B cell (primary cell): ENCODE results near the gene AKAP8. TPM values are rescaled to one million over a fixed set of nuclear protein-coding genes. Genes with fewer than 3 reads are reported as not detected.

Experiments
- ATAC-seq: fragments of 200-7000 bp; cut with Tn5 transposase; one replicate; pipeline ENCODE4 v1.10.0; 2021; ENCODE audit warnings: low read depth, mild to moderate bottlenecking, moderate number of reproducible peaks, moderate library complexity
- CTCF ChIA-PET: fragments of 350-600 bp; sonication (Branson Sonifier 250); formaldehyde crosslinking; loops from one replicate; lab custom pipeline; 2021; ENCODE audit warnings: antibody characterized with exemption, inconsistent platforms; lab: Charles Lee
- POLR2A ChIA-PET: fragments of 350-600 bp; sonication (Branson Sonifier 250); formaldehyde crosslinking; loops from one replicate; lab custom pipeline; 2021; ENCODE audit warnings: antibody characterized with exemption; lab: Charles Lee
- DNase-seq: peaks from one replicate; pipeline ENCODE4 v3.0.0; 2013
- H2AFZ ChIP-seq: 2 replicates; pipeline ENCODE4 v1.6.1; 2012; ENCODE audit warnings: mild to moderate bottlenecking, low read depth, low read length; ENCODE audit not compliant: insufficient read depth, poor library complexity, severe bottlenecking
- H3K27ac ChIP-seq, 2 donors: 1 replicate in 1 of 2; 2 replicates in 1 of 2; pipeline ENCODE4 v1.5.1; 2012 to 2013; ENCODE audit warnings: low read length in 2 of 2, mild to moderate bottlenecking in 2 of 2, moderate library complexity in 1 of 2
- H3K27me3 ChIP-seq, 4 experiments: fragments of 200-600 bp in 1 of 4; sonication (generic) in 1 of 4; replicated peaks in 1 of 4; 1 replicate in 2 of 4; 2 replicates in 2 of 4; pipeline versions ENCODE4 v1.6.1 to v1.7.0; 2013 to 2016; ENCODE audit warnings: low read length in 3 of 4, mild to moderate bottlenecking in 2 of 4, mixed read lengths in 1 of 4, moderate library complexity in 1 of 4; ENCODE audit not compliant: insufficient read depth in 4 of 4, control insufficient read depth in 3 of 4; ENCODE audit errors: control extremely low read depth in 1 of 4
- H3K36me3 ChIP-seq, 2 experiments: replicated peaks in 1 of 2; 1 replicate in 1 of 2; 2 replicates in 1 of 2; pipeline versions ENCODE4 v1.6.1 to v1.7.1; 2013; ENCODE audit warnings: low read length in 1 of 2; ENCODE audit not compliant: insufficient read depth in 2 of 2, control insufficient read depth in 1 of 2; ENCODE audit errors: control extremely low read depth in 1 of 2, extremely low read depth in 1 of 2
- H3K4me1 ChIP-seq, 2 donors: fragments of 200-600 bp in 1 of 2; sonication (generic) in 1 of 2; 1 replicate in 1 of 2; 2 replicates in 1 of 2; pipeline versions ENCODE4 v1.5.1 to v1.6.1; 2013 to 2017; ENCODE audit warnings: low read length in 2 of 2; ENCODE audit not compliant: control insufficient read depth in 2 of 2, insufficient read depth in 2 of 2
- H3K4me2 ChIP-seq: replicated peaks from 2 replicates; pipeline ENCODE3; 2012; ENCODE audit warnings: mild to moderate bottlenecking, low read depth, low read length; ENCODE audit not compliant: poor library complexity, severe bottlenecking
- H3K4me3 ChIP-seq, 5 experiments: fragments of 200-600 bp in 1 of 5; sonication (generic) in 1 of 5; 1 replicate in 3 of 5; 2 replicates in 2 of 5; pipeline versions ENCODE4 v1.5.1 to v1.7.0; 2011 to 2016; ENCODE audit warnings: low read length in 4 of 5, mild to moderate bottlenecking in 4 of 5, low read depth in 2 of 5, control low read depth in 1 of 5, moderate library complexity in 1 of 5; ENCODE audit not compliant: insufficient read depth in 1 of 5; ENCODE audit errors: control extremely low read depth in 1 of 5, extremely low read depth in 1 of 5
- H3K79me2 ChIP-seq: fragments of 200-600 bp; sonication (generic); one replicate; pipeline ENCODE4 v1.6.0; 2016; ENCODE audit warnings: low read length; ENCODE audit not compliant: control insufficient read depth, insufficient read depth
- H3K9ac ChIP-seq: fragments of 200-600 bp; sonication (generic); 2 replicates; pipeline ENCODE4 v1.6.1; 2017; ENCODE audit warnings: mild to moderate bottlenecking, low read length, moderate library complexity
- H3K9me3 ChIP-seq, 3 donors: one replicate each; pipeline versions ENCODE4 v1.6.1 to v1.7.1; 2013; ENCODE audit warnings: low read length in 2 of 3; ENCODE audit not compliant: control insufficient read depth in 2 of 3, insufficient read depth in 1 of 3; ENCODE audit errors: control extremely low read depth in 1 of 3
- H4K20me1 ChIP-seq: 2 replicates; pipeline ENCODE4 v1.6.0; 2012; ENCODE audit warnings: mild to moderate bottlenecking, low read length; ENCODE audit not compliant: insufficient read depth, control insufficient read depth, poor library complexity, severe bottlenecking
- H3K27ac Mint-ChIP-seq: one replicate; pipeline ENCODE4 v1.8.0; 2021; ENCODE audit warnings: mixed read lengths
- H3K27me3 Mint-ChIP-seq: one replicate; pipeline ENCODE4 v1.8.0; 2021; ENCODE audit warnings: mixed read lengths
- H3K4me1 Mint-ChIP-seq: one replicate; pipeline ENCODE4 v1.8.0; 2021; ENCODE audit warnings: mixed read lengths
- H3K4me3 Mint-ChIP-seq: one replicate; pipeline ENCODE4 v1.8.0; 2021; ENCODE audit warnings: mixed read lengths
- H3K9me3 Mint-ChIP-seq: one replicate; pipeline ENCODE4 v1.8.0; 2022; ENCODE audit warnings: mixed read lengths; ENCODE audit not compliant: insufficient read depth
- EZH2 ChIP-seq: IDR thresholded peaks from 2 replicates; pipeline ENCODE4 v1.6.1; 2012; ENCODE audit warnings: borderline replicate concordance, low read depth, mild to moderate bottlenecking, moderate library complexity, low read length; ENCODE audit not compliant: insufficient read depth, poor library complexity, severe bottlenecking
- WGBS: methylation state at CpG from one replicate; pipeline ENCODE4 v1.1.5; 2013; ENCODE audit warnings: missing lambda C conversion rate; ENCODE audit not compliant: insufficient coverage; 5-methylcytosine and 5-hydroxymethylcytosine counted together
- intact Hi-C: fragments of 100-400 bp; cut with micrococcal nuclease; formaldehyde crosslinking; loops from one replicate; pipeline ENCODE4 v1.10.0; 2022
- polyA plus RNA-seq: library from polyadenylated mRNA; depleted of rRNA; stranded (reverse); fragments of >200 nt; gene quantifications from 2 replicates; pipeline ENCODE4 v1.2.3, GENCODE V29; 2012
- total RNA-seq, 2 donors: library from RNA; stranded (reverse); fragments of 120-200 nt in 1 of 2; gene quantifications; 1 replicate in 1 of 2; 2 replicates in 1 of 2; pipeline versions ENCODE4 v1.2.3 to v1.2.4, GENCODE V29; 2013 to 2022
- TF ChIP-seq, protein P1 (sequence below): fragments of 200-600 bp; IDR thresholded peaks from one replicate; pipeline ENCODE4 v1.8.0; 2022; ENCODE audit warnings: antibody characterized with exemption, mild to moderate bottlenecking

AKAP8 gene
- total and polyA plus RNA-seq, 2 donors (not counting 1 experiment from before 2014, with no cell fraction given), result 30.0 to 84.8 TPM

DNA sequence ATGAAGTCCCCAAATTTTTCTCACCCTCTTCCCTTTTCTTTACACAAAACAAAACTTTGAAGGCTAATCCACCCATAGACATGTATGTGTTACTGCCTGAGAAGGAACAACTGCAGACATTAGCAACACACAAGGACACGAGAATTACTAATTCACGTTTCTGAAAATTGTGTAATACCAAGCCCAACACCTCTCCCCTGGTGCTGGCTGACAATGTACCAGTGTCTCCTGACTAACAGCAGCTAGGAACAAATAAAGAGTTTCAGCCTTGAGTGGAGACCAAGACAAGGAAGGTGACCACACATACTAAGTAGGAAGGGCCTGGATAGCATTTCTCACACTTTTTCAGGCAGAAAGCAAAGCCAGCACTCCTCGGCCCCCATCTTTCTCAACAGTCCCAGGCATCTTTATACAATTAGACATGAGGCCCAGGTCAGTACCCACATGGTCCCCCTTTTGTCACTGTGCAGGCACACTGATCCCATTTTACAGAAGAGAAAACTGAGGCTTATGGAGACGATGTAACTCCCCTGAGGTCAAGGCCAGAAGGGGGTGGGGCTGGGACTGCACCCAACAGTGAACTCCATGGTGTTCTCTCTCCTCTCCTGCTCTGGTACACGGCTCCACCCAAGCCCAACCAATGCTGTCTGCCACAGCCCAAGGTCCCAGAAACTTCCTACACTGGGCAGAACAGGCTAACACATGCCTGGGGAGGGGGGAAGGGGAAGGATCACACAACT, 55.9 kb downstream of the AKAP8 start:
- TF ChIP-seq, protein P1, sequence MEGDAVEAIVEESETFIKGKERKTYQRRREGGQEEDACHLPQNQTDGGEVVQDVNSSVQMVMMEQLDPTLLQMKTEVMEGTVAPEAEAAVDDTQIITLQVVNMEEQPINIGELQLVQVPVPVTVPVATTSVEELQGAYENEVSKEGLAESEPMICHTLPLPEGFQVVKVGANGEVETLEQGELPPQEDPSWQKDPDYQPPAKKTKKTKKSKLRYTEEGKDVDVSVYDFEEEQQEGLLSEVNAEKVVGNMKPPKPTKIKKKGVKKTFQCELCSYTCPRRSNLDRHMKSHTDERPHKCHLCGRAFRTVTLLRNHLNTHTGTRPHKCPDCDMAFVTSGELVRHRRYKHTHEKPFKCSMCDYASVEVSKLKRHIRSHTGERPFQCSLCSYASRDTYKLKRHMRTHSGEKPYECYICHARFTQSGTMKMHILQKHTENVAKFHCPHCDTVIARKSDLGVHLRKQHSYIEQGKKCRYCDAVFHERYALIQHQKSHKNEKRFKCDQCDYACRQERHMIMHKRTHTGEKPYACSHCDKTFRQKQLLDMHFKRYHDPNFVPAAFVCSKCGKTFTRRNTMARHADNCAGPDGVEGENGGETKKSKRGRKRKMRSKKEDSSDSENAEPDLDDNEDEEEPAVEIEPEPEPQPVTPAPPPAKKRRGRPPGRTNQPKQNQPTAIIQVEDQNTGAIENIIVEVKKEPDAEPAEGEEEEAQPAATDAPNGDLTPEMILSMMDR, result no peak
- no peak for TF ChIP-seq EZH2
- Mint-ChIP-seq H3K4me3 (peak overlapping the region; percentile 54), H3K4me1 (peaks cover 88% of the 10 kb centered on the region), H3K27ac (peak overlapping the region; percentile 80), H3K27me3 (no peaks in the 10 kb centered on the region), H3K9me3 (no peaks in the 10 kb centered on the region)
- H3K9me3 ChIP-seq, result no peaks in the 10 kb centered on the region
- intact Hi-C loops, result no loop called here
- H4K20me1 ChIP-seq, result peaks cover 92% of the 10 kb centered on the region
- DNase-seq (no peak), ATAC-seq (no peak)
- CTCF ChIA-PET, result interaction anchor here (1.2 to 1.9 kb wide), 5 partner anchors 10 to 61 kb away, joined by 3 to 10 read pairs (median 5); no protein-coding TSS in a partner anchor
- H3K36me3 ChIP-seq, result peaks cover 1 to 5% of the 10 kb centered on the region in 2 experiments
- H3K79me2 ChIP-seq, result peaks cover 100% of the 10 kb centered on the region
- H3K4me1 ChIP-seq, result peaks cover 90 to 95% of the 10 kb centered on the region in 2 donors
- peak overlapping the region; percentile 14 for H3K9ac ChIP-seq
- WGBS, result 67% methylated on average over 1 of the region's 5 CpGs
- H2AFZ ChIP-seq, result no peak overlapping the region
- no peaks in the 10 kb centered on the region for H3K27me3 ChIP-seq
- POLR2A ChIA-PET, result interaction anchor here (0.7 to 1.5 kb wide), 2 partner anchors 10 to 42 kb away, joined by 3 to 4 read pairs; no protein-coding TSS in a partner anchor
- H3K4me3 ChIP-seq, result no peak overlapping the region
- H3K4me2 ChIP-seq, result peak overlapping the region; percentile 51
- H3K27ac ChIP-seq, result peak overlapping the region in 1 of 2 donors; percentile 75

DNA sequence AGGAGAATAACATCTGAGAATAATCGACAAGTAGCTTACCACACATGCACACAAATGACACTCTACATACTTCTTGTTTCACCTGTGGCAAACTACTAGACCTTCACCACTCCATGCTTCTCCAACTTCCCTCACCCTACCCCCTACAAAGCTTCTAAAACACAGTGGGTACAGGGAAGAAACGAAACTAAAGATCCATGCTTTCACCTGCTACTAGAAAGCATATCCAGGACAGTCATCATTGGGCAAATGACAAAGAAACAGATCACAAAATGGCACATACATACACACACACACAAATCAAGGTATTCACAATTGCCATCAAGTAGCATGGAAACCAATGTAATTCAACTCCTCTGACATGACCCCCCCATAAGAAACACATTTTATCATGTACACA, 57.8 kb downstream of the AKAP8 start:
- Mint-ChIP-seq H3K4me3 (peak overlapping the region; percentile 66), H3K27me3 (no peaks in the 10 kb centered on the region), H3K4me1 (peaks cover 89% of the 10 kb centered on the region), H3K27ac (peak overlapping the region; percentile 76), H3K9me3 (no peaks in the 10 kb centered on the region)
- Histone ChIP-seq H3K9me3 (no peaks in the 10 kb centered on the region), H3K4me3 (no peak overlapping the region), H3K27me3 (no peaks in the 10 kb centered on the region), H3K36me3 (peaks cover 1 to 5% of the 10 kb centered on the region in 2 experiments), H2AFZ (no peak overlapping the region), H3K79me2 (peaks cover 100% of the 10 kb centered on the region), H3K4me1 (peaks cover 92 to 98% of the 10 kb centered on the region in 2 donors), H3K27ac (peak overlapping the region in 1 of 2 donors; percentile 86), H3K4me2 (peak overlapping the region; percentile 48), H4K20me1 (peaks cover 96% of the 10 kb centered on the region), H3K9ac (no peak overlapping the region)
- DNase-seq (no peak), ATAC-seq (no peak)
- intact Hi-C loops, result no loop called here
- WGBS, result 65% methylated on average over 2 of the region's 2 CpGs
- CTCF ChIA-PET, result interaction anchor here (1.5 kb wide), 1 partner anchor 30 kb away, joined by 3 read pairs; no protein-coding TSS in a partner anchor
- TF ChIP-seq, protein P1, result no peak
- no peak for TF ChIP-seq EZH2
- POLR2A ChIA-PET, result no interaction called here
